ENCODE results near the gene FAM124B. TPM values are rescaled to one million over a fixed set of nuclear protein-coding genes. Genes with fewer than 3 reads are reported as not detected.

Gene FAM124B
- polyA plus RNA-seq, 1 of the 3 experiments (the other 2 are of a cell fraction), result not detected

DNA sequence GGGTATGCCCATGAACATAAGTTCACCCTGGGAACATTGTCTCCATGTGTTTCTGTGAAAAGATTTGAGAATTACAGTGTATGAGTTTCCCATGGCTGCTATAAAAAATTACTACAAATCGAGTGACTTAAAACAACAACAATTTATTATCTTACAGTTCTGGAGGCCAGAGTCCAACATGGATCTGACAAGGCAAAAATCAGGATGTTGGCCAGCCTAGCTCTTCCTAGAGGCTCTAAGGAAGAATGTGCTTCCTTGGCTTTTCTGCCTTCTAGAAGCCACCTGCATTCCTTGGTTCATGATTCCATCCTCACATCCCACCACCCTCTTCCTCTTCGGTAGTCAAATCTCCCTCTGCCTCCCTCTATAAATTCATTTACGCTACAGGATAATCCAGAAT, 38.6 kb downstream of the FAM124B start:
- ChIA-PET CTCF (no interaction called here), POLR2A (no interaction called here)
- TF ChIP-seq MEF2A (IDR thresholded peaks at IDR 0.05; ENCODE audit: borderline replicate concordance, low read depth) (no peak), TEAD4 (IDR thresholded peaks at IDR 0.05; ENCODE audit: borderline replicate concordance, insufficient read depth) (no peak), RCOR1 (IDR thresholded peaks at IDR 0.05; ENCODE audit: low read length) (no peak)
- no peak overlapping the region for H3K4me3 ChIP-seq (ENCODE audit: low read depth in 2 of 2, low read length in 1 of 2)
- WGBS (ENCODE audit: low lambda C conversion rate), result 76% methylated on average over 3 of the region's 3 CpGs
- no peaks in the 10 kb centered on the region for H3K27me3 ChIP-seq (ENCODE audit: insufficient read depth)
- H3K9me3 ChIP-seq, result no peaks in the 10 kb centered on the region
- no peaks in the 10 kb centered on the region for H3K36me3 ChIP-seq (replicated peaks in 1 of 2; ENCODE audit: control insufficient read depth in 1 of 2, insufficient read depth in 2 of 2, low read length in 1 of 2)
- no peaks in the 10 kb centered on the region for H3K79me2 ChIP-seq (ENCODE audit: insufficient read depth)
- H4K20me1 ChIP-seq (ENCODE audit: insufficient read depth), result no peaks in the 10 kb centered on the region
- H2AFZ ChIP-seq (ENCODE audit: low read depth), result no peak overlapping the region
- H3K9me2 ChIP-seq, result no peaks in the 10 kb centered on the region
- H3K9ac ChIP-seq, result no peak overlapping the region
- H3K4me1 ChIP-seq (ENCODE audit: control insufficient read depth in 1 of 2, insufficient read depth in 2 of 2, low read depth in 1 of 2, low read length in 1 of 2), result peaks cover 0 to 2% of the 10 kb centered on the region in 2 experiments; a peak in 1 of 4 replicates
- no peak overlapping the region for H3K27ac ChIP-seq (ENCODE audit: low read depth in 2 of 2, low read length in 1 of 2)
- H3K4me2 ChIP-seq, result no peak overlapping the region
- no peaks in the 10 kb centered on the region for H3F3A ChIP-seq (replicated peaks; ENCODE audit: insufficient read depth)
- DNase-seq, result no peak

GRCh38 chr2:224362094-224362493, 39.8 kb downstream of the FAM124B start:
- Histone ChIP-seq H3K9me2 (no peaks in the 10 kb centered on the region), H3K4me1 (ENCODE audit: control insufficient read depth in 1 of 2, insufficient read depth in 2 of 2, low read depth in 1 of 2, low read length in 1 of 2) (peaks cover 0 to 2% of the 10 kb centered on the region in 2 experiments; a peak in 1 of 4 replicates), H3K36me3 (replicated peaks in 1 of 2; ENCODE audit: control insufficient read depth in 1 of 2, insufficient read depth in 2 of 2, low read length in 1 of 2) (no peaks in the 10 kb centered on the region), H3F3A (replicated peaks; ENCODE audit: insufficient read depth) (no peaks in the 10 kb centered on the region), H3K27me3 (ENCODE audit: insufficient read depth) (no peaks in the 10 kb centered on the region), H3K27ac (ENCODE audit: low read depth in 2 of 2, low read length in 1 of 2) (no peak overlapping the region), H3K9me3 (no peaks in the 10 kb centered on the region), H3K79me2 (ENCODE audit: insufficient read depth) (no peaks in the 10 kb centered on the region), H3K4me2 (no peak overlapping the region), H4K20me1 (ENCODE audit: insufficient read depth) (no peaks in the 10 kb centered on the region), H2AFZ (ENCODE audit: low read depth) (no peak overlapping the region), H3K4me3 (ENCODE audit: low read depth in 2 of 2, low read length in 1 of 2) (no peak overlapping the region), H3K9ac (no peak overlapping the region)
- ChIA-PET CTCF (interaction anchor here (3.1 to 4.9 kb wide), 2 partner anchors 7 to 288 kb away, joined by 14 to 47 read pairs; no protein-coding TSS in a partner anchor), POLR2A (no interaction called here)
- WGBS (ENCODE audit: low lambda C conversion rate), result 60% methylated on average over 1 of the region's 1 CpG
- TF ChIP-seq POLR2AphosphoS5 (IDR thresholded peaks at IDR 0.05; ENCODE audit: low read depth, low read length) (no peak), FOXJ3 (CRISPR knock-in tag; IDR thresholded peaks at IDR 0.05) (no peak), TEAD4 (IDR thresholded peaks at IDR 0.05; ENCODE audit: borderline replicate concordance, insufficient read depth) (no peak), RXRA (IDR thresholded peaks at IDR 0.05; ENCODE audit: borderline replicate concordance, low read depth) (no peak), NRF1 (IDR thresholded peaks at IDR 0.05; ENCODE audit: low read depth, low read length) (no peak), ELF1 (IDR thresholded peaks at IDR 0.05) (no peak), ZBTB33 (IDR thresholded peaks at IDR 0.05; ENCODE audit: borderline replicate concordance, low read depth) (no peak), RAD21 (IDR thresholded peaks at IDR 0.05; ENCODE audit: low read length) (no peak)
- TF ChIP-seq, protein P1, sequence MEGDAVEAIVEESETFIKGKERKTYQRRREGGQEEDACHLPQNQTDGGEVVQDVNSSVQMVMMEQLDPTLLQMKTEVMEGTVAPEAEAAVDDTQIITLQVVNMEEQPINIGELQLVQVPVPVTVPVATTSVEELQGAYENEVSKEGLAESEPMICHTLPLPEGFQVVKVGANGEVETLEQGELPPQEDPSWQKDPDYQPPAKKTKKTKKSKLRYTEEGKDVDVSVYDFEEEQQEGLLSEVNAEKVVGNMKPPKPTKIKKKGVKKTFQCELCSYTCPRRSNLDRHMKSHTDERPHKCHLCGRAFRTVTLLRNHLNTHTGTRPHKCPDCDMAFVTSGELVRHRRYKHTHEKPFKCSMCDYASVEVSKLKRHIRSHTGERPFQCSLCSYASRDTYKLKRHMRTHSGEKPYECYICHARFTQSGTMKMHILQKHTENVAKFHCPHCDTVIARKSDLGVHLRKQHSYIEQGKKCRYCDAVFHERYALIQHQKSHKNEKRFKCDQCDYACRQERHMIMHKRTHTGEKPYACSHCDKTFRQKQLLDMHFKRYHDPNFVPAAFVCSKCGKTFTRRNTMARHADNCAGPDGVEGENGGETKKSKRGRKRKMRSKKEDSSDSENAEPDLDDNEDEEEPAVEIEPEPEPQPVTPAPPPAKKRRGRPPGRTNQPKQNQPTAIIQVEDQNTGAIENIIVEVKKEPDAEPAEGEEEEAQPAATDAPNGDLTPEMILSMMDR (IDR thresholded peaks at IDR 0.05), result no peak
- no peak for DNase-seq
